ENCODE data around the gene ZNF90. TPM values are rescaled to one million over a fixed set of nuclear protein-coding genes. Genes with fewer than 3 reads are reported as not detected.
A peak's percentile ranks its signal among the peaks of the same experiment; 100 is the strongest.
"Not testable (repeated sequence)": the region's sequence is repeated elsewhere in the genome, so short reads cannot be mapped to it uniquely, and the experiment has no call there.

ZNF90 gene
- total RNA-seq, 4 donors from 2014 or later: 0.29 to 9.8 (median 2.8) TPM

- no peak for TF ChIP-seq POLR2A (IDR thresholded peaks at IDR 0.05)
- TF ChIP-seq CTCF (IDR thresholded peaks at IDR 0.05): no peak
- Histone ChIP-seq H3K36me3 (no peaks in the 10 kb centered on the region), H3K4me3 (no peak overlapping the region), H3K4me1 (no peaks in the 10 kb centered on the region), H3K27ac (no peak overlapping the region), H3K27me3 (no peaks in the 10 kb centered on the region), H3K9me3 (no peaks in the 10 kb centered on the region)
- intact Hi-C loops (cut with DNase I; ENCODE audit: low total_unique reads): no loop called here
- peak in 1 of 2 donors; percentile 43 for DNase-seq
Observed at GRCh38 chr19:20044663-20045062, 33.1 kb upstream of the ZNF90 start.

- H3K36me3 ChIP-seq; H3K4me1 ChIP-seq; H3K9me3 ChIP-seq; DNase-seq; H3K4me3 ChIP-seq; intact Hi-C loops (cut with DNase I; ENCODE audit: low total_unique reads); H3K27me3 ChIP-seq: not testable (repeated sequence)
- H3K27ac ChIP-seq: peak overlapping the region in 1 of 2 donors; percentile 42
Observed at GRCh38 chr19:20045742-20046141, 32.1 kb upstream of the ZNF90 start.

DNA sequence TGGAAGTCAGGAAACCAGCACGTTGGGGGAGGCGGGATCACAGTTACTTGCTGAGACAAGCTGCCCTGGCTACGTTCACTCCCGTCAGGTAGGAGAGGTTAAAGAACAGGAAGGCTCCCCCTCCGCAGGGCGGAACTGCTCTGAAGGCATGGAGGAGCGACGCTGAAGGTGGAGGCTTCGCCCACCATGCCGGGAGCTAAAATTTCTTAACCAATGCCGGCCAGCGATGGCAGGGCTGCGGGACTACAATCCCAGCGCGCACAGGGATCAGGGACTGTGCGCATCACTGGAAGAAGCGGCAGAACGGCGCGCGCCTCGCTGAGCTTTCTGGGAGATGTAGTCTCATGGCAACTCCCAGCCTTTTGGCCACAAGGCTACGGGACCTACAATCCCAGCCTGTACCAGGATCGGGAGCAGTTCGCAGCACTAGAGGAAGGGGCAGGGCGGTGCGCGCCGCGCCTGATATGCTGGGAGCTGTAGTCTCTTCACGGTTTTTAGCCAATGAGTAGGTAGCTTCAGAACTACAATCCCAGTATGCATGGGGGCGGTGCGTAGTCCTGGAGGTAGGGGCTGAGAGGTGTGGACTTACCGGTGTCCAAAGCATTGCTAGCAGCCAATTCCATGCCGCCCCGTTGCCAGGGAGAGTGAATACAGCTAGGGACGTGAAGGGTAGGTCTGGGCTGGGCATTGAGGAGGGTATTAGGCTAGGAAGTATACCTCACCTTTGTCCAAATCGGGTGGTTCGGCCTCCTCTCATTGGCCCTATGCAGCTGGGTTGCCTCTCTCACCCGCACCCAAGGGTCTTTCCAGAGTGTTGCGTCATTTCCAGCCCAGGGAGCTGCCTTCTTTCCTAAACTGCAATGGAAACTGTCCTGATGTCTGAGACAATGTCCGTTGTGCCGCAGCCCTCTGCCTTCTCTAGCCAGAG, 25.7 kb upstream of the ZNF90 start:
- peak overlapping the region; percentile 47 to 55 for H3K4me3 ChIP-seq
- peak; percentile 33 to 56 for TF ChIP-seq POLR2A (IDR thresholded peaks at IDR 0.05)
- peak in 1 of 4 experiments; percentile 26 for TF ChIP-seq CTCF (IDR thresholded peaks at IDR 0.05)
- intact Hi-C loops (cut with DNase I; ENCODE audit: low total_unique reads): no loop called here
- DNase-seq: peak; percentile 92 to 94
- H3K9me3 ChIP-seq: no peaks in the 10 kb centered on the region
- H3K27ac ChIP-seq: peak overlapping the region; percentile 82 to 85
- H3K4me1 ChIP-seq: no peaks in the 10 kb centered on the region
- no peaks in the 10 kb centered on the region for H3K36me3 ChIP-seq
- H3K27me3 ChIP-seq: no peaks in the 10 kb centered on the region

GRCh38 chr19:20058738-20059137, 19.1 kb upstream of the ZNF90 start:
- H3K4me1 ChIP-seq; H3K27me3 ChIP-seq; H3K27ac ChIP-seq; H3K9me3 ChIP-seq; H3K4me3 ChIP-seq; DNase-seq; H3K36me3 ChIP-seq; intact Hi-C loops (cut with DNase I; ENCODE audit: low total_unique reads): not testable (repeated sequence)

DNA sequence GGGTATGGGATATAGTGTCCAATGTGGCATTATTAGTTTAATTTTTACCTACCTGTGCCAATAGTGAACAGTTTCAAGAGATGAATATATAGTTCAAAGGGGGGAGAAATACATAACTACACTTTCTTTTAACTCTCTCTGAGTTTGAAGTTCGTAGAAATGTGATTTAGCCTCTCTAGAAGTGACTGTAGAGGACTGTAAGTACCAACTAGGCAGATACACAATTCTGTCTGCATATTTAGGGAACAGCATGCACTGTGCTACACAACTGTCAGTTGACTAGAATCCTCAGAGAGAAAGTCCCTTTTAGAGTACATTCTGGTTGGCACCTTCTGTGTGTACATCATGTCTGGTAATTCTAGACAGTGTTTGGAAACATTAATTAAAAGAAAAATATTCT, 17.5 kb upstream of the ZNF90 start:
- no peaks in the 10 kb centered on the region for H3K4me1 ChIP-seq
- no peak overlapping the region for H3K27ac ChIP-seq
- H3K27me3 ChIP-seq: no peaks in the 10 kb centered on the region
- intact Hi-C loops (cut with DNase I; ENCODE audit: low total_unique reads): no loop called here
- TF ChIP-seq CTCF (IDR thresholded peaks at IDR 0.05) (no peak), POLR2A (IDR thresholded peaks at IDR 0.05) (no peak)
- H3K36me3 ChIP-seq: no peaks in the 10 kb centered on the region
- no peaks in the 10 kb centered on the region for H3K9me3 ChIP-seq
- H3K4me3 ChIP-seq: no peak overlapping the region
- DNase-seq: no peak

DNA sequence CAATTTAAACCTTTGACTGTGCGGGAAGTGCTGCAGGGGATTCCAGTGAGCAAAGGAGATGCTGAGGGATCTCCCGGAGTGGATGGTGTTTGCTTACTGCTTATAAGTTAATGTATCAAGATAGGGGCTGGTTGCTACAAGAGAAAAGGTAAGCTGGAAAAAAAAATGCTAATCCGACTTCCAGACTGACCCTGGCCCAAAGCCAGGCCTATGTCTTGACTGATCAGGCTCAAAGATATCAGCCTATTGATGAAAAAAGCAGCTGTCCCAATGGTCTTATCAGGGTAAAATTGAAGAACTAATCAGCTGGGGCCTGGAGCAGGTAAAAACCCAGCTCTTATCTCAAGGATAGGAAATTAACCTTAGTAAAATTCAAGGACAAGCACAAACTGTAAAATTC, 10.9 kb upstream of the ZNF90 start:
- Histone ChIP-seq H3K9me3 (no peaks in the 10 kb centered on the region), H3K4me1 (no peaks in the 10 kb centered on the region), H3K4me3 (no peak overlapping the region), H3K27me3 (no peaks in the 10 kb centered on the region), H3K27ac (no peak overlapping the region), H3K36me3 (no peaks in the 10 kb centered on the region)
- no peak for TF ChIP-seq CTCF (IDR thresholded peaks at IDR 0.05)
- no peak for TF ChIP-seq POLR2A (IDR thresholded peaks at IDR 0.05)
- no peak for DNase-seq
- intact Hi-C loops (cut with DNase I; ENCODE audit: low total_unique reads): no loop called here

Measured in uterus (tissue), 4 donors.